Vagina (tissue), 2 donors: ENCODE results near the gene MTHFD2.

Source experiments
- CTCF ChIP-seq, 3 experiments: fragments of 450-650 bp in 2 of 3; fragments of 200-600 bp in 1 of 3; sonication (generic) in 1 of 3; IDR thresholded peaks; one replicate each; pipeline ENCODE4 v1.5.1; 2017 to 2019; ENCODE audit warnings: antibody characterized with exemption in 3 of 3, mild to moderate bottlenecking in 2 of 3, moderate library complexity in 2 of 3
- POLR2A ChIP-seq, 2 donors: fragments of 450-650 bp; IDR thresholded peaks; one replicate each; pipeline ENCODE4 v1.6.1; 2017; ENCODE audit warnings: antibody characterized with exemption in 2 of 2, mild to moderate bottlenecking in 2 of 2, moderate library complexity in 2 of 2
- POLR2AphosphoS5 ChIP-seq, 2 donors: sonication (generic); formaldehyde crosslinking; IDR thresholded peaks; one replicate each; pipeline ENCODE4 v1.9.0; 2017; ENCODE audit warnings: antibody characterized with exemption in 2 of 2, mild to moderate bottlenecking in 2 of 2, low read depth in 1 of 2; ENCODE audit not compliant: insufficient read depth in 1 of 2

DNA sequence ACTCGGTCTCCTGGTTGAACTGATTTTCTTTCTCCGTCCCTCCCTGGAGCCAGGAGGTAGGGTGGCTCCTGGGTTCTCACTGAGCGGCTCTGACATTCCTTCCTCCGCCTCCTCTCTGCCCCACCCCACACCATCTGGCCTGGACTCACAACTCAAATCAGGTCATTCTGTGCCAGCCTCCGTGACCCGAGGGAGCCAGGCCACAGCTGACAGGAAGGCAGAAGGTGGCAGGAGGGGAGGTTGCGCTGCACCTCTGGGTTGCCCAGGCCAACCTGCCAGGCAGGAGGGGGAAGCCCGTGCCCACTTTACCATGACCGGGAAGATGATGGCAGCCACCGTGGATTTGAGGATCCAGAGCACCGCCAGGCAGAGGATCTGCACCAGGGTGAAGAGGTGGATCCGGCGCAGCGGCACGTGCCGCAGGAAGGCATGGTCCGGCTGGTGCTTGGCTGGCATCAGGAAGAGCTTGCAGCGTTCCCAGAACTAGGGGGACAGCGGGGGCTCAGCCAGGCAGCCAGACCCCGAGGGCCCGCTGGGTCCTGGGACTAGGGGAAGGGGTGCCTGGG, 28.3 kb downstream of the MTHFD2 start:
- TF ChIP-seq CTCF (IDR thresholded peaks at IDR 0.05) (no peak), POLR2AphosphoS5 (IDR thresholded peaks at IDR 0.05; ENCODE audit: insufficient read depth in 1 of 2, low read depth in 1 of 2) (no peak), POLR2A (IDR thresholded peaks at IDR 0.05) (no peak)
